Forelimb muscle (tissue), 1 donor: ENCODE data around the gene OPA3. TPM values are rescaled to one million over a fixed set of nuclear protein-coding genes. Genes with fewer than 3 reads are reported as not detected.
"Not testable (repeated sequence)": the region's sequence is repeated elsewhere in the genome, so short reads cannot be mapped to it uniquely, and the experiment has no call there.

Experiments used
- DNase-seq: peaks from one replicate; pipeline ENCODE4 v3.0.0-alpha.2; 2013; ENCODE audit warnings: low read depth
- polyA plus RNA-seq: library from polyadenylated mRNA; unstranded; fragments of 120-200 nt; gene quantifications from one replicate; pipeline ENCODE4 v1.2.1, GENCODE V29; 2013; ENCODE audit not compliant: insufficient read length

OPA3 gene
- polyA plus RNA-seq, 1 donor = 7.2 TPM

DNA sequence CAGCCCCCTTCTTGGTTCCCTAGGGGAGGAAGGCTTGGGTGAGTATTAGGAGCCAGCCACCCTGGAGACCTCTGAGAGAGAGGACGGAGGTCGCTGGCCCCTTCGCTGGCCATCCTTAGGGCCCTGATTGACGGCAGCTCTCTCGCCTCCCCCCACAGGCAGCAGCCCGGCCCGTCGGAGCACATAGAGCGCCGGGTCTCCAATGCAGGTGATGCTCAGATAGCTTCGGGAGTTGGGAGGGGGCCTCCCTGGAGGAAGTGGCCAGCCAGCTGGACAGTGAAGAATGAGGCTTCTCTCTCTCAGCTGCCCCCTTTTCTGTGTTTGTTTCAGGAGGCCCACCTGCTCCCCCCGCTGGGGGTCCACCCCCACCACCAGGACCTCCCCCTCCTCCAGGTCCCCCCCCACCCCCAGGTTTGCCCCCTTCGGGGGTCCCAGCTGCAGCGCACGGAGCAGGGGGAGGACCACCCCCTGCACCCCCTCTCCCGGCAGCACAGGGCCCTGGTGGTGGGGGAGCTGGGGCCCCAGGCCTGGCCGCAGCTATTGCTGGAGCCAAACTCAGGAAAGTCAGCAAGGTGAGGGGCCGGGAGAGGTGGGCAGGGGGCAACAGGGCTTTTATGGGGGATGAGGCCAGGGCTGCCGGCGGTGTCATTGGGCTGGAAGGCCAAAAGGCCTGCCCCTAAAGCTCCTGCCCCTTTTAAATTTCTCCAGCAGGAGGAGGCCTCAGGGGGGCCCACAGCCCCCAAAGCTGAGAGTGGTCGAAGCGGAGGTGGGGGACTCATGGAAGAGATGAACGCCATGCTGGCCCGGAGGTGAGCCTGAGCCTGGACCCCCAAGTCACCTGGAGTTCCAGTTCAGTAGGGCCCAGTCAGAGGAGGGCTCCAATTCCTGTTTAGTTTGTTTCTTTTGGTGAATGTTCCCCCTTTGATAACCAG, 62.3 kb downstream of the OPA3 start:
- DNase-seq = no peak

GRCh38 chr19:45518469-45518826, 66.2 kb downstream of the OPA3 start:
- DNase-seq = no peak

DNA sequence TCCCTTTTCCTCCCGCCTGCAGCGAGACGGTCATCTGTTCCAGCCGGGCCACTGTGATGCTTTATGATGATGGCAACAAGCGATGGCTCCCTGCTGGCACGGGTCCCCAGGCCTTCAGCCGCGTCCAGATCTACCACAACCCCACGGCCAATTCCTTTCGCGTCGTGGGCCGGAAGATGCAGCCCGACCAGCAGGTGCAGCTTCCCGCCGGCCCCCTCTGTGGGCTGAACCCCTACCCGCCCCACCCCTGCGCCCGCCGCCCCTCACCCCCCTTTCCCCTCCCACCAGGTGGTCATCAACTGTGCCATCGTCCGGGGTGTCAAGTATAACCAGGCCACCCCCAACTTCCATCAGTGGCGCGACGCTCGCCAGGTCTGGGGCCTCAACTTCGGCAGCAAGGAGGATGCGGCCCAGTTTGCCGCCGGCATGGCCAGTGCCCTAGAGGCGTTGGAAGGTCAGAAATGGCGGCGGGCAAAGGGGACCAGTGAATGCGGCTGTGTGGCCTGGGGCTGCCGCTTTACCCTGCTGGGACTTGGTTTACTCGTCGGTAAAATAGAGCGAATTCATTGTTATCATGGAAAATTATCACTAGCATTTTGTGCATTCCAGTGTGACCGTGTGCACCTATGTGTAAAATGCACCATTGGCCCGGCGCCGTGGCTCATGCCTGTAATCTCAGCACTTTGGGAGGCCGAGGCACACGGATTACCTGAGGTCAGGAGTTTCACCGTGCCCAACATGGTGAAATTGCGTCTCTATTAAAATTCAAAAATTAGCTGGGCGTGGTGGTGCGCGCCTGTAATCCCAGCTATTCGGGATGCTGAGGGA, 66.7 kb downstream of the OPA3 start:
- DNase-seq = no peak

- no peak for DNase-seq
Observed at GRCh38 chr19:45517238-45517637, 67.4 kb downstream of the OPA3 start.

GRCh38 chr19:45515807-45516401, 68.7 kb downstream of the OPA3 start:
- DNase-seq = no peak

DNA sequence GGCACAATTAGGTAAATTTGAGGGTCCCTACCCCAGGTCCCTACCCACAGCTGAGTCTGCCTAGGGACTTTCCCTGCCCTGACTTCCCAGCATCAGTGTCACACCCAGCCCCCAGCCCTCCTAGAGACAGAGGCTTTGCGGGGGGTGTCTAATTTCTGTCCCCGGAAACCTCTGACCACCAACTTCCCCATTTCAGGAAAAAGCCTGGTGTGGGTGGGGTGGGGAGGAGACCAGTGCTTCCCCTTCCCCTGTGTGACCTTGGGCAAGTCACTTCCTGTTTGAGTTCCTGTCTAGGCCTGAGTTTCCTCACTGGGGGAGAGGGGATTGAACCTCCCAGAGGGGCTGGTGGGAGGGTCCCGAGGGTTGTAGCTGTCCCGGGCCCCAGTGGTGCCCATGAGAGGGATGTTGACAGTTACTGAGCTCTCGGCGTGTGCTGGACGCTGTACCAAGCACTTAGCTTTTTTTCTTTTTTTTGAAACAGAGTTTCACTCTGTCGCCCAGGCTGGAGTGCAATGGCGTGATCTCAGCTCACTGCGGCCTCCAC, 69.4 kb downstream of the OPA3 start:
- no peak for DNase-seq

- no peak for DNase-seq
Observed at GRCh38 chr19:45514376-45515051, 70.1 kb downstream of the OPA3 start.

GRCh38 chr19:45512881-45513483, 71.6 kb downstream of the OPA3 start:
- no peak for DNase-seq

DNA sequence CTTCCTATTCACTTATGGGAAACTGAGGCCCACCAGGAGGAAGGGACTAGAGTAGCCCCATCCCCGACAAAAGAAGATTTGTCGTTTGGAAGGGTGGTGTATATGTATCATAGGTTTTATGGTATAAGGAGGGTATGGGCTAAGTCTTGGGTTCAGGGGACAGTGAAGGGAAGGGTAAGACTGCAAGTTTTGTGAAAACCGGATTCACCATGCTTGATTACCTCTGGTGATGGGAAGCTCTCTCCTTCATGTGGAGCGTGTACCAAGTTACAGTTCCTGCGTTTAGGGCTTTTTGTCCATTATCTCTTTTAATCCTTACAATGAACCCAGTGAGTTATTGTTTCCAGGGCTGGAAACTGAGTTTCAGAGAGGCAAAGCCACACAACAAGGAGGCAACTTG, 73.5 kb downstream of the OPA3 start:
- no peak for DNase-seq

GRCh38 chr19:45510352-45510751, 74.2 kb downstream of the OPA3 start:
- not testable (repeated sequence) for DNase-seq

GRCh38 chr19:45509692-45510015, 74.9 kb downstream of the OPA3 start:
- no peak for DNase-seq

DNA sequence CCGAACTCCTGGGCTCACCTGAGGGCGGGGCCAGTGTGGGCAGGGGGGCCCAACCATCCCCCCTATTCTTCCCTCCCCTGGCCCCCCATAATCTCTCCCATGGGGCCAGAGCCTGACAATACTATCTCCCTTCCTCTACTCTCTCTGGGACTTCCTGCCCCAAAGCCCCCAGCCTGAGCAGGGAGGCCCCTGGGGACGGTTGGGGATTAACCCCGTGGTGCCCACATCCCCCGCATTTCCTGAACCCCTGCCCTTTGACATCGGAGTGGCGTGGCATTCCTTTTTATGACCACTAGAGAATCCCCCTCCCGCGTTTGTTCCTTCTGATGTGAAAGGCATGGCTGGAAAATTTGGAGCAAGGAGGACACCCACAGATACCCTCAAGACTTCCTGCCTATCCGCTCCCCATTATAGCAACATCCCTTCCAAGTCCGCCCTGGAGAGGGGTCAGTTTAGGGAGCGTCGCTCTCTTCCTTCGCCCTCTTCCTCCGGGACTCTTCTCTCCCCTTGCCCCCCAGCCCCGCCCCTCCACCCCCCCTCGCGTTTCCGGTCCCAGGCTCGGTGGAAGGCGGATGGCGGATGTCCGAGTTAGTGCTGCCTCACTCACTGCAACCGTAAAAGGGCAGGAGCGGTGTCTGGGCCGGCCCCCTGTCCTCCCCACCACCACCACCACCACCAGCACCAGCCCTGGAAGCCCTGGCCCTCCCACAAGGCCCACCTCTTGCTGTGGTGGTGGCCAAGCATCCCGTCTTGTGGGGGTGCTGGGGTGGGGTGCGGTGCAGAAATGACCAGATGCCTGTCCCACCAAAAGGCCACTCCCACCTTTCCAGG, 75.5 kb downstream of the OPA3 start:
- no peak for DNase-seq

- no peak for DNase-seq
Observed at GRCh38 chr19:45508417-45508860, 76.2 kb downstream of the OPA3 start.

DNA sequence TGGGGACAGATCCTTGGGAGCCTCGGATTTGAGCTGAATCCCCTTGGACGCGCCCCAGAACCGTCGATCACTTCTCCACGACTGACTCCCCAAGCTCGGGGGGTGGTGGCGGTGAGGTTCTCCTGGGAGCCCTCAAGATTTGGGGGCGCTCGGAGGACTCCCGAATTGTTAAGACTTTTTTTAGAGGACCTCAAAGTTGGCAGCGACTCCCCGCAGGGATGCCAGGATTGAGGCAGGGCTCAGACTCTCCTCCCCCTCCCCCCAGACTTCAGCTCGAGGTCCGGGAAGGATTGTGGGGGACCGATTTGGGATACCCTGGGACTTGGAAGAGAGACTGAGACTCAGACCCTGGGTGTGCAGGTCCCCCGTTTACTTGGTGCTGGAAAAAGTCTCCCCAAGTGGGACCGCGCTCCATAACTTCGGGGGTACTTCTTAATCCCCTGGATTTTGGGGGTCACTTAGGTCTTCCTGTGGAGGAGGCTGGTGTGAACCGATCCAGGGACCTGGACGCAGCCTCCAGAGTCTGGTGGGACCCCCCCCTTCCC, 76.7 kb downstream of the OPA3 start:
- DNase-seq = no peak

- DNase-seq = no peak
Observed at GRCh38 chr19:45506989-45507871, 77.4 kb downstream of the OPA3 start, which contains the start of gene VASP. Gene VASP (plus strand): TSS chr19:45507479. CDS start chr19:45507772, 293 bp downstream.

GRCh38 chr19:45506246-45506988, 78.2 kb downstream of the OPA3 start:
- no peak for DNase-seq

GRCh38 chr19:45505996-45506245, 78.7 kb downstream of the OPA3 start:
- no peak for DNase-seq
